Measurements from ENCODE around the gene TREML4.

The TREML4 gene

GRCh38 chr6:41255638-41256246 lies 27.6 kb downstream of the TREML4 start:
- DNase-seq (ENCODE audit: low spot score): no peak

- no peak for DNase-seq (ENCODE audit: low spot score)
Observed at GRCh38 chr6:41256383-41256782, 28.2 kb downstream of the TREML4 start.

GRCh38 chr6:41257369-41258195 lies 29.4 kb downstream of the TREML4 start:
- DNase-seq (ENCODE audit: low spot score): no peak

- no peak for DNase-seq (ENCODE audit: low spot score)
Observed at GRCh38 chr6:41258196-41258493, 30.0 kb downstream of the TREML4 start.

GRCh38 chr6:41262401-41262800 lies 34.3 kb downstream of the TREML4 start:
- no peak for DNase-seq (ENCODE audit: low spot score)

GRCh38 chr6:41263267-41263666 lies 35.1 kb downstream of the TREML4 start:
- no peak for DNase-seq (ENCODE audit: low spot score)

- no peak for DNase-seq (ENCODE audit: low spot score)
Observed at GRCh38 chr6:41266541-41266940, 38.4 kb downstream of the TREML4 start.

- no peak for DNase-seq (ENCODE audit: low spot score)
Observed at GRCh38 chr6:41268478-41268877, 40.3 kb downstream of the TREML4 start.

GRCh38 chr6:41269166-41269565 lies 41.0 kb downstream of the TREML4 start:
- no peak for DNase-seq (ENCODE audit: low spot score)

- no peak for DNase-seq (ENCODE audit: low spot score)
Observed at GRCh38 chr6:41269716-41270115, 41.6 kb downstream of the TREML4 start.

GRCh38 chr6:41271901-41272395 lies 43.8 kb downstream of the TREML4 start:
- DNase-seq (ENCODE audit: low spot score): no peak

- DNase-seq (ENCODE audit: low spot score): no peak
Observed at GRCh38 chr6:41272591-41273240, 44.6 kb downstream of the TREML4 start.

- DNase-seq (ENCODE audit: low spot score): no peak
Observed at GRCh38 chr6:41273714-41274113, 45.6 kb downstream of the TREML4 start.

GRCh38 chr6:41274256-41274655 lies 46.1 kb downstream of the TREML4 start:
- no peak for DNase-seq (ENCODE audit: low spot score)

GRCh38 chr6:41275489-41275888 lies 47.3 kb downstream of the TREML4 start:
- DNase-seq (ENCODE audit: low spot score): no peak

- no peak for DNase-seq (ENCODE audit: low spot score)
Observed at GRCh38 chr6:41277605-41278004, 49.5 kb downstream of the TREML4 start.

GRCh38 chr6:41278699-41279405 lies 50.7 kb downstream of the TREML4 start:
- DNase-seq (ENCODE audit: low spot score): no peak

- no peak for DNase-seq (ENCODE audit: low spot score)
Observed at GRCh38 chr6:41280381-41281057, 52.4 kb downstream of the TREML4 start.

GRCh38 chr6:41283600-41283999 lies 55.5 kb downstream of the TREML4 start:
- DNase-seq (ENCODE audit: low spot score): no peak

- no peak for DNase-seq (ENCODE audit: low spot score)
Observed at GRCh38 chr6:41284726-41285125, 56.6 kb downstream of the TREML4 start.

- DNase-seq (ENCODE audit: low spot score): no peak
Observed at GRCh38 chr6:41286544-41287346, 58.6 kb downstream of the TREML4 start, which contains the start of gene TREM1. Gene TREM1, minus strand, starts transcription at chr6:41286682. Its CDS starts 27 bp downstream, at chr6:41286655.
